ENCODE measurements around the gene ZSWIM2.
"Not testable (repeated sequence)": the region's sequence is repeated elsewhere in the genome, so short reads cannot be mapped to it uniquely, and the experiment has no call there.

The ZSWIM2 gene

GRCh38 chr2:186848873-186849578 is at the start of gene ZSWIM2:
Gene ZSWIM2, minus strand, starts transcription at chr2:186849170. Its CDS starts 40 bp downstream, at chr2:186849130.
- Mint-ChIP-seq H3K9me3 (no peaks in the 10 kb centered on the region), H3K4me1 (peaks cover 15% of the 10 kb centered on the region), H3K27ac (no peak within 1 kb of the TSS), H3K36me3 (ENCODE audit: low read depth) (no peaks in the 10 kb centered on the region), H3K27me3 (ENCODE audit: low read depth, poor library complexity) (peaks cover 4% of the 10 kb centered on the region), H3K4me3 (peak within 1 kb of the TSS; percentile 88)
- no peak for TF ChIP-seq CTCF (IDR thresholded peaks at IDR 0.05)
- DNase-seq = peak; percentile 88

- H3K36me3 Mint-ChIP-seq (ENCODE audit: low read depth); H3K27ac Mint-ChIP-seq; H3K4me3 Mint-ChIP-seq; DNase-seq; H3K9me3 Mint-ChIP-seq; H3K4me1 Mint-ChIP-seq; H3K27me3 Mint-ChIP-seq (ENCODE audit: low read depth, poor library complexity): not testable (repeated sequence)
Measured at GRCh38 chr2:186896220-186896619, 47.2 kb upstream of the ZSWIM2 start.

GRCh38 chr2:186895451-186895850 is 46.5 kb upstream of the ZSWIM2 start:
- Mint-ChIP-seq H3K36me3 (ENCODE audit: low read depth) (no peaks in the 10 kb centered on the region), H3K4me3 (no peak overlapping the region), H3K9me3 (peaks cover 9% of the 10 kb centered on the region), H3K4me1 (no peaks in the 10 kb centered on the region), H3K27me3 (ENCODE audit: low read depth, poor library complexity) (no peaks in the 10 kb centered on the region), H3K27ac (no peak overlapping the region)
- DNase-seq = no peak
- TF ChIP-seq CTCF (IDR thresholded peaks at IDR 0.05) = no peak

GRCh38 chr2:186894478-186894877 is 45.5 kb upstream of the ZSWIM2 start:
- no peak for DNase-seq
- H3K36me3 Mint-ChIP-seq (ENCODE audit: low read depth) = no peaks in the 10 kb centered on the region
- no peak for TF ChIP-seq CTCF (IDR thresholded peaks at IDR 0.05)

GRCh38 chr2:186892821-186893220 is 43.9 kb upstream of the ZSWIM2 start:
- no peaks in the 10 kb centered on the region for H3K4me1 Mint-ChIP-seq
- no peak overlapping the region for H3K27ac Mint-ChIP-seq
- H3K9me3 Mint-ChIP-seq = peaks cover 9% of the 10 kb centered on the region
- no peak overlapping the region for H3K4me3 Mint-ChIP-seq
- no peak for TF ChIP-seq CTCF (IDR thresholded peaks at IDR 0.05)
- no peaks in the 10 kb centered on the region for H3K36me3 Mint-ChIP-seq (ENCODE audit: low read depth)
- no peak for DNase-seq
- no peaks in the 10 kb centered on the region for H3K27me3 Mint-ChIP-seq (ENCODE audit: low read depth, poor library complexity)

More at GRCh38 chr2:186894478-186894877, 45.5 kb upstream of the ZSWIM2 start:
- H3K27me3 Mint-ChIP-seq (ENCODE audit: low read depth, poor library complexity) = no peaks in the 10 kb centered on the region
- H3K4me3 Mint-ChIP-seq = no peak overlapping the region
- peaks cover 9% of the 10 kb centered on the region for H3K9me3 Mint-ChIP-seq
- peak overlapping the region; percentile 79 for H3K27ac Mint-ChIP-seq
- H3K4me1 Mint-ChIP-seq = no peaks in the 10 kb centered on the region

GRCh38 chr2:186891185-186891621 is 42.2 kb upstream of the ZSWIM2 start:
- no peaks in the 10 kb centered on the region for H3K27me3 Mint-ChIP-seq (ENCODE audit: low read depth, poor library complexity)
- DNase-seq = no peak
- no peak overlapping the region for H3K4me3 Mint-ChIP-seq
- H3K27ac Mint-ChIP-seq = no peak overlapping the region
- no peaks in the 10 kb centered on the region for H3K36me3 Mint-ChIP-seq (ENCODE audit: low read depth)
- H3K9me3 Mint-ChIP-seq = no peaks in the 10 kb centered on the region
- no peaks in the 10 kb centered on the region for H3K4me1 Mint-ChIP-seq
- no peak for TF ChIP-seq CTCF (IDR thresholded peaks at IDR 0.05)

Data from nephron progenitor cell (in vitro differentiated cells).